HepG2 (cell line): Measurements from ENCODE around the gene BORCS5. TPM values are rescaled to one million over a fixed set of nuclear protein-coding genes. Genes with fewer than 3 reads are reported as not detected.

Source experiments
- ATAC-seq: fragments of 200-7000 bp; cut with Tn5 transposase; 3 replicates; pipeline ENCODE4 v1.9.1; 2020; ENCODE audit warnings: mild to moderate bottlenecking, moderate library complexity
- BruUV-seq: library from RNA; stranded (reverse); fragments of 400-500 nt; replicated peaks from 2 replicates; lab custom pipeline; 2021; lab: Mats Ljungman, UMichigan
- CTCF ChIA-PET: fragments of 300-600 bp; formaldehyde crosslinking; extraction: SDS; loops from one replicate; lab custom pipeline; 2021; ENCODE audit warnings: low total read pairs, inconsistent platforms, low intra/inter-chr PET ratio; lab: Yijun Ruan, JAX
- POLR2A ChIA-PET: fragments of 350-600 bp; sonication (Branson Sonifier 250); formaldehyde crosslinking; loops from one replicate; lab custom pipeline; 2020; ENCODE audit warnings: antibody characterized with exemption, inconsistent platforms; lab: Yijun Ruan, JAX
- DNase-seq: peaks from one replicate; pipeline ENCODE4 v3.0.0-alpha.2; 2015; ENCODE audit warnings: low spot score
- FAIRE-seq: peaks from 3 replicates; lab custom pipeline; 2011; peaks lifted over from hg19 to GRCh38; lab: Jason Lieb, UNC
- H2AFZ ChIP-seq: one replicate; pipeline ENCODE4 v1.6.1; 2011; ENCODE audit warnings: low read length, inconsistent platforms
- H3K27ac ChIP-seq: fragments of 300-600 bp; 3 replicates; pipeline ENCODE4 v1.8.0; 2011; ENCODE audit warnings: mixed run types, mild to moderate bottlenecking, mixed read lengths, low read length, inconsistent platforms; ENCODE audit not compliant: insufficient read depth; ENCODE audit errors: extremely low read length
- H3K27me3 ChIP-seq, 2 experiments: fragments of 200-600 bp in 1 of 2; 2 replicates in 1 of 2; 3 replicates in 1 of 2; pipeline versions ENCODE4 v1.6.0 to v1.8.0; 2011; ENCODE audit warnings: low read length in 2 of 2, mild to moderate bottlenecking in 2 of 2, moderate library complexity in 2 of 2, inconsistent platforms in 1 of 2; ENCODE audit not compliant: insufficient read depth in 2 of 2, control insufficient read depth in 1 of 2
- H3K36me3 ChIP-seq, 2 experiments: fragments of 200-600 bp in 1 of 2; replicated peaks in 1 of 2; 2 replicates in 1 of 2; 3 replicates in 1 of 2; pipeline versions ENCODE4 v1.5.1 to v1.8.0; 2011; ENCODE audit warnings: low read length in 2 of 2, inconsistent platforms in 1 of 2; ENCODE audit not compliant: insufficient read depth in 2 of 2, control insufficient read depth in 1 of 2
- H3K4me1 ChIP-seq: 2 replicates; pipeline ENCODE4 v1.5.1; 2012; ENCODE audit warnings: low read length, inconsistent platforms; ENCODE audit not compliant: insufficient read depth
- H3K4me2 ChIP-seq: 2 replicates; pipeline ENCODE4 v1.6.0; 2011; ENCODE audit warnings: low read depth, low read length, inconsistent platforms
- H3K4me3 ChIP-seq, 3 experiments: fragments of 200-600 bp in 1 of 3; sonication (generic), shearing (Covaris generic) in 1 of 3; replicated peaks in 1 of 3; 2 replicates each; pipeline ENCODE4 v1.5.1; 2011 to 2016; ENCODE audit warnings: low read length in 3 of 3, inconsistent platforms in 2 of 3, low read depth in 2 of 3, mild to moderate bottlenecking in 2 of 3, control low read depth in 1 of 3, mixed read lengths in 1 of 3; ENCODE audit not compliant: insufficient read depth in 1 of 3
- H3K79me2 ChIP-seq: one replicate; pipeline ENCODE4 v1.6.1; 2011; ENCODE audit warnings: low read length, inconsistent platforms; ENCODE audit not compliant: insufficient read depth
- H3K9ac ChIP-seq: 2 replicates; pipeline ENCODE4 v1.6.0; 2011; ENCODE audit warnings: mild to moderate bottlenecking, low read depth, low read length, inconsistent platforms; ENCODE audit not compliant: insufficient read depth
- H3K9me3 ChIP-seq: 2 replicates; pipeline ENCODE4 v1.5.1; 2012; ENCODE audit warnings: mild to moderate bottlenecking, low read length
- H4K20me1 ChIP-seq: 2 replicates; pipeline ENCODE4 v1.6.0; 2011; ENCODE audit warnings: inconsistent platforms, mild to moderate bottlenecking, low read length, moderate library complexity; ENCODE audit not compliant: insufficient read depth
- PBX2 ChIP-seq: IDR thresholded peaks from 2 replicates; pipeline ENCODE4 v1.6.1; 2016; ENCODE audit warnings: control low read depth
- SP4 ChIP-seq: sonication (generic); formaldehyde crosslinking; IDR thresholded peaks from 2 replicates; pipeline ENCODE4 v1.8.1; 2023; ENCODE audit warnings: mild to moderate bottlenecking, missing genetic modification reagents
- STAG1 ChIP-seq: sonication (generic); formaldehyde crosslinking; IDR thresholded peaks from 2 replicates; pipeline ENCODE4 v1.4.0; 2020; ENCODE audit warnings: missing genetic modification reagents
- ZNF275 ChIP-seq: sonication (generic); formaldehyde crosslinking; IDR thresholded peaks from 2 replicates; pipeline ENCODE4 v1.8.0; 2022; ENCODE audit warnings: missing genetic modification reagents, mild to moderate bottlenecking, inconsistent platforms, borderline replicate concordance
- ZNF292 ChIP-seq: sonication (generic); formaldehyde crosslinking; IDR thresholded peaks from 2 replicates; pipeline ENCODE4 v1.8.1; 2022; ENCODE audit warnings: mild to moderate bottlenecking, low read depth, missing genetic modification reagents, borderline replicate concordance
- ZNF3 ChIP-seq: IDR thresholded peaks from 2 replicates; pipeline ENCODE4 v1.7.0; 2017; ENCODE audit warnings: inconsistent platforms
- ZNF343 ChIP-seq: sonication (generic); formaldehyde crosslinking; IDR thresholded peaks from 2 replicates; pipeline ENCODE4 v1.4.0; 2020; ENCODE audit warnings: mild to moderate bottlenecking, missing genetic modification reagents
- ZNF414 ChIP-seq: sonication (generic); formaldehyde crosslinking; IDR thresholded peaks from 2 replicates; pipeline ENCODE4 v1.5.0; 2020; ENCODE audit warnings: missing genetic modification reagents
- ZNF558 ChIP-seq: sonication (generic); formaldehyde crosslinking; IDR thresholded peaks from 2 replicates; pipeline ENCODE4 v1.9.0; 2022; ENCODE audit warnings: mild to moderate bottlenecking, missing genetic modification reagents, borderline replicate concordance
- WGBS: methylation state at CpG from one replicate; pipeline ENCODE4 v1.1.6; 2017; ENCODE audit warnings: low lambda C conversion rate; 5-methylcytosine and 5-hydroxymethylcytosine counted together
- in situ Hi-C: cut with HindIII; loops from 2 replicates; pipeline ENCODE4 v1.10.0; 2017; ENCODE audit warnings: low pct_unique_long_range_greater_than_20kb; ENCODE audit not compliant: extremely low pct_ligation_motif_present
- intact Hi-C: fragments of 100-400 bp; cut with micrococcal nuclease; formaldehyde crosslinking; loops from one replicate; pipeline ENCODE4 v1.10.0; 2022; ENCODE audit not compliant: unreplicated experiment
- polyA plus RNA-seq, 8 experiments: library from polyadenylated mRNA; depleted of rRNA in 3 of 8; stranded (reverse) in 7 of 8; unstranded in 1 of 8; fragments of >200 nt; fragmentation: Illumina TruSeq in 4 of 8; extraction: Trizol in 4 of 8; gene quantifications; 2 replicates each; pipeline versions ENCODE4 v1.2.1 to v1.2.3, GENCODE V29; 2011 to 2016; ENCODE audit warnings: low read depth in 4 of 8, missing spikeins in 1 of 8, mixed read lengths in 1 of 8; ENCODE audit not compliant: insufficient read depth in 1 of 8
- total RNA-seq, 5 experiments: library from RNA; depleted of rRNA; stranded (reverse); fragments of >200 nt; fragmentation: Illumina TruSeq; extraction: Trizol; gene quantifications; 2 replicates each; pipeline ENCODE4 v1.2.3, GENCODE V29; 2016; ENCODE audit warnings: low read depth in 1 of 5

Gene BORCS5
- total and polyA plus RNA-seq, 2 of the 13 experiments (the other 11 are each of a cell fraction or from before 2014, with no cell fraction given): 3.9 to 4.7 TPM

GRCh38 chr12:12404297-12404696 is 47.4 kb downstream of the BORCS5 start:
- peak overlapping the region; percentile 57; the same call in 1 of the 2 replicates for H3K4me2 ChIP-seq
- no peak overlapping the region for H2AFZ ChIP-seq
- peaks cover 11% of the 10 kb centered on the region for H3K79me2 ChIP-seq
- BruUV-seq: TSS peak; percentile 91
- no peak for DNase-seq
- peak overlapping the region; percentile 65 for H3K9ac ChIP-seq
- WGBS: 86% methylated on average over 1 of the region's 1 CpG
- H4K20me1 ChIP-seq: no peaks in the 10 kb centered on the region
- H3K27ac ChIP-seq: peak overlapping the region; percentile 96
- CTCF ChIA-PET: interaction anchor here (1.3 kb wide), 1 partner anchor 27 kb away, joined by 3 read pairs; no protein-coding TSS in a partner anchor
- no peaks in the 10 kb centered on the region for H3K27me3 ChIP-seq
- in situ Hi-C loops: no loop called here
- no peaks in the 10 kb centered on the region; a peak in 1 of 5 replicates for H3K36me3 ChIP-seq
- ATAC-seq: peak; percentile 57
- POLR2A ChIA-PET: interaction anchor here (0.9 to 2.9 kb wide), 14 partner anchors 13 to 312 kb away, joined by 3 to 28 read pairs (median 4); partner anchors contain the start of gene BORCS5
- peaks cover 76% of the 10 kb centered on the region for H3K4me1 ChIP-seq
- no peak for FAIRE-seq
- no peak overlapping the region for H3K4me3 ChIP-seq
- intact Hi-C loops: no loop called here
- TF ChIP-seq STAG1 (CRISPR knock-in tag) (0 out of 2 replicates have a peak, but pooled peaks have one; percentile 3), ZNF558 (0 out of 2 replicates have a peak, but pooled peaks have one; percentile 15), SP4 (no peak), ZNF343 (CRISPR knock-in tag) (0 out of 2 replicates have a peak, but pooled peaks have one; percentile 32), ZNF3 (CRISPR knock-in tag) (peak; percentile 57; the same call in 1 of the 2 replicates), ZNF414 (CRISPR knock-in tag) (0 out of 2 replicates have a peak, but pooled peaks have one; percentile 29), ZNF292 (CRISPR knock-in tag) (no peak), ZNF275 (CRISPR knock-in tag) (0 out of 2 replicates have a peak, but pooled peaks have one; percentile 9), PBX2 (CRISPR knock-in tag) (no peak)
- no peaks in the 10 kb centered on the region for H3K9me3 ChIP-seq
